K562 (cell line): ENCODE data around the gene FAM219B. TPM values are rescaled to one million over a fixed set of nuclear protein-coding genes. Genes with fewer than 3 reads are reported as not detected.

Experiments
- ARHGAP35 ChIP-seq: fragments of 450-650 bp; IDR thresholded peaks from 2 replicates; pipeline ENCODE4 v1.6.1; 2018; ENCODE audit not compliant: partially characterized antibody
- CEBPB ChIP-seq: fragments of 450-650 bp; IDR thresholded peaks from 2 replicates; pipeline ENCODE4 v1.6.1; 2016; ENCODE audit warnings: missing genetic modification characterization, missing compliant biosample characterization
- CXXC5 ChIP-seq: fragments of 250-450 bp; sonication (Bioruptor Pico); IDR thresholded peaks from 2 replicates; pipeline ENCODE4 v1.8.0; 2022; ENCODE audit warnings: inconsistent platforms, mild to moderate bottlenecking, moderate library complexity
- DLX4 ChIP-seq: fragments of 250-450 bp; sonication (Bioruptor Pico); IDR thresholded peaks from 2 replicates; pipeline ENCODE4 v1.6.1; 2021; ENCODE audit warnings: mild to moderate bottlenecking
- FOXM1 ChIP-seq, 2 experiments: fragments of 450-650 bp in 1 of 2; sonication (generic) in 1 of 2; formaldehyde crosslinking in 1 of 2; IDR thresholded peaks; 2 replicates each; pipeline versions ENCODE4 v1.6.1 to v1.9.0; 2017 to 2022; ENCODE audit warnings: low read depth in 2 of 2, mild to moderate bottlenecking in 2 of 2, missing genetic modification reagents in 1 of 2, moderate library complexity in 1 of 2
- NR1H2 ChIP-seq: sonication (generic); formaldehyde crosslinking; IDR thresholded peaks from 2 replicates; pipeline ENCODE4 v1.4.0; 2020; ENCODE audit warnings: mild to moderate bottlenecking, missing genetic modification reagents
- PML ChIP-seq: IDR thresholded peaks from 2 replicates; pipeline ENCODE4 v1.6.1; 2012; ENCODE audit warnings: low read length, inconsistent platforms
- PRDM10 ChIP-seq: fragments of 450-650 bp; IDR thresholded peaks from 2 replicates; pipeline ENCODE4 v1.6.1; 2018; ENCODE audit not compliant: partially characterized antibody
- TCF7 ChIP-seq: sonication (generic); IDR thresholded peaks from 2 replicates; pipeline ENCODE4 v1.6.1; 2016; ENCODE audit warnings: antibody characterized with exemption, borderline replicate concordance
- TGIF2 ChIP-seq: sonication (generic); formaldehyde crosslinking; IDR thresholded peaks from 2 replicates; pipeline ENCODE4 v1.8.1; 2022; ENCODE audit warnings: mild to moderate bottlenecking, missing genetic modification reagents, moderate library complexity
- XRCC4 ChIP-seq: IDR thresholded peaks from one replicate; pipeline ENCODE4 v1.6.1; 2011; ENCODE audit not compliant: insufficient read depth, insufficient read length; ENCODE audit errors: extremely low read depth
- ZBED1 ChIP-seq: IDR thresholded peaks from 2 replicates; pipeline ENCODE4 v1.6.1; 2014
- ZNF395 ChIP-seq: fragments of 200-800 bp; sonication (Bioruptor generic); IDR thresholded peaks from 2 replicates; pipeline ENCODE4 v1.6.1; 2017; ENCODE audit warnings: missing genetic modification characterization, missing compliant biosample characterization
- ZZZ3 ChIP-seq: fragments of 450-650 bp; IDR thresholded peaks from 2 replicates; pipeline ENCODE4 v1.6.1; 2016; ENCODE audit warnings: antibody characterized with exemption, mild to moderate bottlenecking, moderate library complexity
- polyA plus RNA-seq, 8 experiments: library from polyadenylated mRNA; depleted of rRNA in 4 of 8; stranded (reverse) in 5 of 8; unstranded in 3 of 8; fragments of >200 nt; fragmentation: Nextera tagmentation in 2 of 8; fragmentation: Illumina TruSeq in 1 of 8; extraction: Ambion mirVana in 2 of 8; extraction: Trizol in 1 of 8; gene quantifications; 2 replicates each; pipeline versions ENCODE4 v1.2.1 to v1.2.3, GENCODE V29; 2011 to 2014; ENCODE audit warnings: inconsistent platforms in 1 of 8, missing spikeins in 1 of 8
- total RNA-seq, 7 experiments: library from RNA; depleted of rRNA in 6 of 7; stranded (reverse); fragments of >200 nt in 6 of 7; fragmentation: Illumina TruSeq in 2 of 7; extraction: Trizol in 2 of 7; gene quantifications; 2 replicates each; pipeline versions ENCODE4 v1.2.1 to v1.2.3, GENCODE V29; 2011 to 2021; ENCODE audit warnings: low replicate concordance in 1 of 7
- TF ChIP-seq, protein P1 (sequence below): sonication (generic); formaldehyde crosslinking; IDR thresholded peaks from 2 replicates; pipeline ENCODE4 v1.8.1; 2023; ENCODE audit warnings: missing genetic modification reagents, mild to moderate bottlenecking, borderline replicate concordance
- TF ChIP-seq, protein P2 (sequence below): sonication (generic); formaldehyde crosslinking; IDR thresholded peaks from 2 replicates; pipeline ENCODE4 v1.8.0; 2022; ENCODE audit warnings: missing genetic modification reagents, mild to moderate bottlenecking, moderate library complexity, borderline replicate concordance

The FAM219B gene
- total and polyA plus RNA-seq, 9 of the 15 experiments (the other 6 are each of a cell fraction or from before 2014, with no cell fraction given): 6.8 to 50.4 (median 29.4) TPM

GRCh38 chr15:74954515-74954914 is 47.9 kb upstream of the FAM219B start (continued):
- TF ChIP-seq, protein P1, sequence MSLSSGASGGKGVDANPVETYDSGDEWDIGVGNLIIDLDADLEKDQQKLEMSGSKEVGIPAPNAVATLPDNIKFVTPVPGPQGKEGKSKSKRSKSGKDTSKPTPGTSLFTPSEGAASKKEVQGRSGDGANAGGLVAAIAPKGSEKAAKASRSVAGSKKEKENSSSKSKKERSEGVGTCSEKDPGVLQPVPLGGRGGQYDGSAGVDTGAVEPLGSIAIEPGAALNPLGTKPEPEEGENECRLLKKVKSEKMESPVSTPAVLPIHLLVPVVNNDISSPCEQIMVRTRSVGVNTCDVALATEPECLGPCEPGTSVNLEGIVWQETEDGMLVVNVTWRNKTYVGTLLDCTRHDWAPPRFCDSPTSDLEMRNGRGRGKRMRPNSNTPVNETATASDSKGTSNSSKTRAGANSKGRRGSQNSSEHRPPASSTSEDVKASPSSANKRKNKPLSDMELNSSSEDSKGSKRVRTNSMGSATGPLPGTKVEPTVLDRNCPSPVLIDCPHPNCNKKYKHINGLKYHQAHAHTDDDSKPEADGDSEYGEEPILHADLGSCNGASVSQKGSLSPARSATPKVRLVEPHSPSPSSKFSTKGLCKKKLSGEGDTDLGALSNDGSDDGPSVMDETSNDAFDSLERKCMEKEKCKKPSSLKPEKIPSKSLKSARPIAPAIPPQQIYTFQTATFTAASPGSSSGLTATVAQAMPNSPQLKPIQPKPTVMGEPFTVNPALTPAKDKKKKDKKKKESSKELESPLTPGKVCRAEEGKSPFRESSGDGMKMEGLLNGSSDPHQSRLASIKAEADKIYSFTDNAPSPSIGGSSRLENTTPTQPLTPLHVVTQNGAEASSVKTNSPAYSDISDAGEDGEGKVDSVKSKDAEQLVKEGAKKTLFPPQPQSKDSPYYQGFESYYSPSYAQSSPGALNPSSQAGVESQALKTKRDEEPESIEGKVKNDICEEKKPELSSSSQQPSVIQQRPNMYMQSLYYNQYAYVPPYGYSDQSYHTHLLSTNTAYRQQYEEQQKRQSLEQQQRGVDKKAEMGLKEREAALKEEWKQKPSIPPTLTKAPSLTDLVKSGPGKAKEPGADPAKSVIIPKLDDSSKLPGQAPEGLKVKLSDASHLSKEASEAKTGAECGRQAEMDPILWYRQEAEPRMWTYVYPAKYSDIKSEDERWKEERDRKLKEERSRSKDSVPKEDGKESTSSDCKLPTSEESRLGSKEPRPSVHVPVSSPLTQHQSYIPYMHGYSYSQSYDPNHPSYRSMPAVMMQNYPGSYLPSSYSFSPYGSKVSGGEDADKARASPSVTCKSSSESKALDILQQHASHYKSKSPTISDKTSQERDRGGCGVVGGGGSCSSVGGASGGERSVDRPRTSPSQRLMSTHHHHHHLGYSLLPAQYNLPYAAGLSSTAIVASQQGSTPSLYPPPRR (CRISPR knock-in tag): no peak
- no peak for TF ChIP-seq TGIF2 (CRISPR knock-in tag)
- TF ChIP-seq TCF7: peak; percentile 90; the same call in 1 of the 2 replicates
- TF ChIP-seq XRCC4: no peak
- peak; percentile 89 for TF ChIP-seq ZBED1
- no peak for TF ChIP-seq NR1H2
- TF ChIP-seq PML: peak; percentile 98
- TF ChIP-seq ARHGAP35: no peak
- no peak for TF ChIP-seq CEBPB (tag)
- TF ChIP-seq, protein P2, sequence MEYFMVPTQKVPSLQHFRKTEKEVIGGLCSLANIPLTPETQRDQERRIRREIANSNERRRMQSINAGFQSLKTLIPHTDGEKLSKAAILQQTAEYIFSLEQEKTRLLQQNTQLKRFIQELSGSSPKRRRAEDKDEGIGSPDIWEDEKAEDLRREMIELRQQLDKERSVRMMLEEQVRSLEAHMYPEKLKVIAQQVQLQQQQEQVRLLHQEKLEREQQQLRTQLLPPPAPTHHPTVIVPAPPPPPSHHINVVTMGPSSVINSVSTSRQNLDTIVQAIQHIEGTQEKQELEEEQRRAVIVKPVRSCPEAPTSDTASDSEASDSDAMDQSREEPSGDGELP (CRISPR knock-in tag): peak; percentile 99
- TF ChIP-seq ZZZ3: no peak
- no peak for TF ChIP-seq DLX4 (CRISPR knock-in tag)
- peak; percentile 99 for TF ChIP-seq ZNF395
- peak; percentile 48 for TF ChIP-seq PRDM10
- peak; percentile 80 for TF ChIP-seq CXXC5 (CRISPR knock-in tag)
- peak; percentile 94 for TF ChIP-seq FOXM1 (IDR thresholded peaks at IDR 0.05; ENCODE audit: low read depth)
- TF ChIP-seq FOXM1 (CRISPR knock-in tag; IDR thresholded peaks at IDR 0.05; ENCODE audit: low read depth): no peak
